Stimulated activated naive CD8-positive, alpha-beta T cell treated with anti-CD3 and anti-CD28 coated beads, Interleukin-15, amount 100 ng/mL, for 72 hours (primary cell): ENCODE measurements around the gene ALK.

ENCODE experiments used
- ATAC-seq: fragments of 150-1000 bp; cut with Tn5 transposase; 2 replicates; pipeline ENCODE4 v1.10.0; 2021; ENCODE audit warnings: mild to moderate bottlenecking, moderate library complexity
- DNase-seq, 2 donors: peaks; one replicate each; pipeline ENCODE4 v3.0.0; 2021 to 2022
- H3K27ac Mint-ChIP-seq, 2 donors: one replicate each; pipeline ENCODE4 v1.8.0; 2022; ENCODE audit warnings: mild to moderate bottlenecking in 2 of 2, mixed read lengths in 2 of 2, moderate library complexity in 2 of 2
- H3K27me3 Mint-ChIP-seq: one replicate; pipeline ENCODE4 v1.8.0; 2022; ENCODE audit warnings: mixed read lengths
- H3K4me1 Mint-ChIP-seq: one replicate; pipeline ENCODE4 v1.8.0; 2022; ENCODE audit warnings: mild to moderate bottlenecking, mixed read lengths
- H3K4me3 Mint-ChIP-seq, 2 donors: one replicate each; pipeline ENCODE4 v1.8.0; 2022; ENCODE audit warnings: mild to moderate bottlenecking in 2 of 2, mixed read lengths in 2 of 2, moderate library complexity in 1 of 2
- H3K9me3 Mint-ChIP-seq, 2 donors: one replicate each; pipeline ENCODE4 v1.8.0; 2022; ENCODE audit warnings: mixed read lengths in 2 of 2

ALK gene

GRCh38 chr2:29878898-29879297 lies 42.5 kb downstream of the ALK start:
- no peak for ATAC-seq
- Mint-ChIP-seq H3K9me3 (no peaks in the 10 kb centered on the region), H3K27ac (no peak overlapping the region), H3K27me3 (peaks cover 18% of the 10 kb centered on the region), H3K4me3 (no peak overlapping the region), H3K4me1 (no peaks in the 10 kb centered on the region)
- no peak for DNase-seq

GRCh38 chr2:29876374-29876773 lies 45.0 kb downstream of the ALK start:
- ATAC-seq (no peak), DNase-seq (no peak)
- Mint-ChIP-seq H3K4me3 (no peak overlapping the region), H3K4me1 (no peaks in the 10 kb centered on the region), H3K27ac (no peak overlapping the region), H3K27me3 (peaks cover 7% of the 10 kb centered on the region), H3K9me3 (no peaks in the 10 kb centered on the region)

- ATAC-seq, result no peak
- peaks cover 5% of the 10 kb centered on the region for H3K27me3 Mint-ChIP-seq
- no peaks in the 10 kb centered on the region for H3K9me3 Mint-ChIP-seq
- H3K27ac Mint-ChIP-seq, result no peak overlapping the region
- H3K4me3 Mint-ChIP-seq, result no peak overlapping the region
- H3K4me1 Mint-ChIP-seq, result no peaks in the 10 kb centered on the region
- DNase-seq, result no peak
Measured at GRCh38 chr2:29874745-29875144, 46.6 kb downstream of the ALK start.

- Mint-ChIP-seq H3K4me3 (no peak overlapping the region), H3K27ac (no peak overlapping the region), H3K9me3 (no peaks in the 10 kb centered on the region), H3K4me1 (no peaks in the 10 kb centered on the region), H3K27me3 (peaks cover 9% of the 10 kb centered on the region)
- ATAC-seq (no peak), DNase-seq (no peak)
Measured at GRCh38 chr2:29872870-29873269, 48.5 kb downstream of the ALK start.

DNA sequence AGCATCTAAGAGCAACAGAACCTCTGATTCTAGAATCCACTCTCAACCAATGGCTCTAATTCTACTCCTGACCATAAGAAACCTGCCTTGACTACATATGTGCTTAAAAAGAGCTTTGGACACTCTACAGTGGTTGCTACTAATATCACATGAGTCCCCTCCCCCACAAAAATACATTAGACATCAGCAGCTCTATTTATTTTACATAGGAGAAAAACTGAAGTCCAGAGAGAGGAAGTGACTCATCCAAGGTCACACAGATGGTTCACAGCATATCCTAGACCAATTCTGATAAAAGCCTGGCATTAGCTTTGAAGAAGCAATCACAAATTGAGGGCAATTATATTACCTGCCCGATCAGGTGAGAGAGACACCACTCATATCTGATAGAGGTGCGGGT lies 49.8 kb downstream of the ALK start:
- no peaks in the 10 kb centered on the region for H3K4me1 Mint-ChIP-seq
- H3K27ac Mint-ChIP-seq, result no peak overlapping the region
- no peak for ATAC-seq
- no peaks in the 10 kb centered on the region for H3K9me3 Mint-ChIP-seq
- peaks cover 15% of the 10 kb centered on the region for H3K27me3 Mint-ChIP-seq
- DNase-seq, result no peak
- no peak overlapping the region for H3K4me3 Mint-ChIP-seq

- Mint-ChIP-seq H3K27ac (no peak overlapping the region), H3K4me3 (no peak overlapping the region), H3K27me3 (peaks cover 25% of the 10 kb centered on the region), H3K9me3 (no peaks in the 10 kb centered on the region), H3K4me1 (no peaks in the 10 kb centered on the region)
- ATAC-seq, result no peak
- no peak for DNase-seq
Measured at GRCh38 chr2:29865512-29865911, 55.9 kb downstream of the ALK start.

DNA sequence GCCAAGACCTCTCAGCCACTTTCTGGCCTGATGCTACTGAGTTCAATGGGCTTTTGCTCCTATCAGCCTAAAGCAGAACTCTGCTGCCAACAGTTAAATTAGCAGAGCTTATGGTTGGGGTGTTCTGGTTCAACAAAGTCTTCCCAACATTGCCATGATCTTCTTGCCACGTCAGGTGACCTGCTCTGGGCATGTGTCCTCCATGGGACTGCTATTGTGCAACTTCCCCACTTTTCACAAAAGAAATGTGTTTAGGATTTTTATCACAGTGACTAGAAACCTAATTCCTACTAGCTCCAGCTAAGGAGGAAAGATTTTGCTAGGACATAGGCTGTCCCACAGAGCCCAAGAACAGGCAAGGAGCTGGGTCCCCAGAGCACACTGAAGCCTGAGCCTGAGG lies 56.4 kb downstream of the ALK start:
- H3K9me3 Mint-ChIP-seq, result no peaks in the 10 kb centered on the region
- DNase-seq, result no peak
- H3K4me3 Mint-ChIP-seq, result no peak overlapping the region
- H3K4me1 Mint-ChIP-seq, result no peaks in the 10 kb centered on the region
- ATAC-seq, result no peak
- peaks cover 30% of the 10 kb centered on the region for H3K27me3 Mint-ChIP-seq
- H3K27ac Mint-ChIP-seq, result no peak overlapping the region

DNA sequence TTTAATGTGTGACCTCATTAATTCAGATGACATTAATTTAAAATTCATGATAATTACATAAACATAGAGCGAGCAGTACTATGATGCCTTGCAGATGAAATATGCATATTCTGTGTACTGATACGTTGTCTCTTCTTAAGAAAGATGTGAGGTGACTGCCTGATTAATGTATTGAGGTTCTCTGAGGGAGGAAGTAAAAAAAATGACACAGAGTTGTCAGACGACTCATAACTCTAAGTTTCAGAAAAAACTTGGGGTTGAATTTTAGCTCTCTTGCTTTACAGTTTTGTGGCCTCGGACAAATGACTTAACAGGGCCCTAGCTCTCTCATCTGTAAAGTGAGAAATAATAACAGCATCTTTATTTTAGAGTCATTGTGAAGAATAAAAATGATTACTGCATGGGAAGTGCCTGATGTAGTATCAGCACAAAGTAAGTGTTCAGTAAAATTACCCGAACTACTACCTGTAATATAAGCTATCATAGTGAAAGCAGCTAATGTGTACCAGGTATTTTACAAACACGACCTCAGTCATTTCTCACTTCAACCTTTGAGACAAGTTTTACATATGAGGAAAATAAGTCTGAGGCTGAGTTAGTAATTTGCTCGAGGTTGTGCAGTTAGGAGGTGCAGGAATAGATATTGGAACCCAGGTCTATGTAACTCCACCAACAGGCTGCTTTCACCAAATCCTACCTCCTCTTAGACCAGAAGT lies 65.3 kb downstream of the ALK start:
- no peak for ATAC-seq
- no peak overlapping the region for H3K4me3 Mint-ChIP-seq
- no peaks in the 10 kb centered on the region for H3K4me1 Mint-ChIP-seq
- H3K27me3 Mint-ChIP-seq, result peaks cover 42% of the 10 kb centered on the region
- peaks cover 10 to 16% of the 10 kb centered on the region in 2 donors for H3K9me3 Mint-ChIP-seq
- DNase-seq, result no peak
- no peak overlapping the region for H3K27ac Mint-ChIP-seq

DNA sequence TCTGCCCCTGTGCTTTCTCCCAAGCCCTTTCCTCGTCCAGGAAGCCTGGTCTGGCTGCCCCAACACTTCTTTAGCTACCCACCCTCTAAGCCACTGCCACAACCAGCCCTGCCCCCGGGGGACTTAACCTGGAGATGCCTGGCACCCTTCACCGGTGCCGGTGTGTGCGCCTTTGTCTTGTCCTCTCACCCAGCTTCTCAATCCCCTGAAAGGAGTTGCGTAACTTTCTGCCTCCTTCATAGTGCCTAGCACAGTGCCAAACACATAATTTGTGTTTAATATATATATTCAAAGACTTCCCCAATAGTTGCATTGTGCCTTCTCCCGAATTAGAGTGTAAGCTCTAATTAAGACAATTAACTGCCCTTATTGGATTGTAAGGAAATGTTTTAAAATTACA lies 70.6 kb downstream of the ALK start:
- peaks cover 7 to 16% of the 10 kb centered on the region in 2 donors for H3K9me3 Mint-ChIP-seq
- H3K27me3 Mint-ChIP-seq, result peaks cover 5% of the 10 kb centered on the region
- no peaks in the 10 kb centered on the region for H3K4me1 Mint-ChIP-seq
- H3K4me3 Mint-ChIP-seq, result no peak overlapping the region
- ATAC-seq (no peak), DNase-seq (no peak)
- H3K27ac Mint-ChIP-seq, result no peak overlapping the region

DNA sequence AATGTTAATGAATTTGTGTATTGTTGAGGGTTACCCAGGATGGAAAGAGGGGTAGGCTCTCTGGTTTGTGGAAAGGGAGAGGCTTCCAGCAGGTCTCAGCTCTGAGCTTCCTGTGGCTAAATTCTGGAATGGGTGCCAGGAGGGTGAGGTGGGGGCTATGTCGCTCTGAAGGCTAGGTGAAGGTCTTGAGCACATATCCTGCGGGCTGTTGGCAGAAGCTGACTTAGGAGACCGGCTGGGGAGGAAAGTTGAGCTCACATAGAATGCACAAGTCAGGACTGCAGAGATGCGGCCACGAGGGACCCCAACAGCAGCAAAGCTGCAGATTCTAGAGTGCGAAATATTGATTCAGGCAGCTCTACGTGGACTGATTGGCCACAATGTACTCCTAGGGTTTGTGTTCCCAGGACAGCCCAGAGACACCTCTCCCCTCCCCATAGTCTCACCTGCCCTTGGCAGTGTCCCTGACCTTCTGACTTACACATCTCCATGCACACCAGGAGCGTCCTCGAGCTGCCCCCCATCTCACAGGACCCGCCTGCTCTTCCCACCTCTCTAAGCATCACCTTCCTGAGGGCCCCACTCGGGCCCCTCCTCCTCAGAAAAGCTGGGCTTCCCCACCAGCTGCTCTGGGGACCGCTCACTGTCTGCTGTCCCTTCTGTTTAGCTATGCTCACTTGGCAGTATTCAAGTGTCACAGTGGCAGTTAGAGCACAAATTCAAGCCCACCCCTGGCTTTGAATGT lies 72.6 kb downstream of the ALK start:
- ATAC-seq, result no peak
- H3K4me1 Mint-ChIP-seq, result no peaks in the 10 kb centered on the region

DNA sequence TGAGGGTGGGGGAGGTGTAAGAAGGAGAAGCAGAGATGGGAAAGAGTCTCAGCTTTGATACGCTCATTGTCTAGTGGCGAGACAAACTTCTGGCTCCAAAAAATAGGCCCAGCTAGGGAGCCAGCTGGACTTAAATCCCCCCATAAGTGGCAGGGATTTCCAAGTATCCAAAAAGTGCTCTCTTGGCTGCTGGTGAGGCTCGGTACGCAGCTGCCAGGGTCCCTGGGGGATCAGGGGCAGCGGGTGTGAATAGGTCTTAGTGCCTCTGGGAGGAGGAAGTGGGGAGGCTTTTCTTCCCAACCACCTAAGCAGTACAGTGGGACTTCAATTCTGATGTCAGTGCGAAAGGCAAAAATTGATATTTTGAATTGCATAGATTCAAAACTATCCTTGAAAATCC lies 73.5 kb downstream of the ALK start:
- ATAC-seq, result no peak
- H3K27ac Mint-ChIP-seq, result peak overlapping the region in 1 of 2 donors; percentile 3
- H3K27me3 Mint-ChIP-seq, result peaks cover 6% of the 10 kb centered on the region

More for the DNA sequence above, 72.6 kb downstream of the ALK start:
- H3K27ac Mint-ChIP-seq, result peak overlapping the region in 1 of 2 donors; percentile 15
- DNase-seq, result no peak
- H3K9me3 Mint-ChIP-seq, result peaks cover 7 to 15% of the 10 kb centered on the region in 2 donors
- H3K27me3 Mint-ChIP-seq, result peaks cover 5% of the 10 kb centered on the region
- no peak overlapping the region for H3K4me3 Mint-ChIP-seq

DNA sequence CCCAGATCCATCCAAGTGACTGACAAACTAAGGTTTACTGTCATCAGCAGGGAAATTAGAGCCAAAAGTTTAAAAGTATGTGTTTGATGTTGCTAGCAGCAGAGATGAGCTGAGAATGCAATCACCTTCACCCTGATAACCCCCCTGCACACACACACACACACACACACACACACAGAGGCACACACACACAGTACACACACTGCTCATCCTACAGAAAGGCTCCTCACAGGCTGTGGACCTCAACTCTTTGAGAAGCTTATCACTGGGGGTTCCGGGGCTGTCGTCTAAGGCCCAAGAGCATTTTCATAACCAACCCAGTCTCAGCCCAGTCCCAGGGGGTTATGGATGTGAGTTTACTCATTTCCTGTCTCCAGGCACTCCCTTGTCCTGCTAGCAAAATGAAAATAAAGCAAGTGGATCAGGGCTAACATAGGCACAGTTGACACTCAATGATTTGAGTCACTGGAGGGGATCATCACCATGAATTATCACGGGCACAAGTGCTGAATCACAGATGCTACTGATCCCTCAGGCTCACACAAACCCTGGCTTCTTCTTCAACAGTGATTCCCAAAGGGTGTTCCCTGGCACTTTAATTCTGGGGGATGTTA lies 76.6 kb downstream of the ALK start:
- Mint-ChIP-seq H3K27me3 (peaks cover 23% of the 10 kb centered on the region), H3K4me3 (no peak overlapping the region), H3K9me3 (no peaks in the 10 kb centered on the region), H3K27ac (no peak overlapping the region), H3K4me1 (no peaks in the 10 kb centered on the region)
- DNase-seq, result no peak
- no peak for ATAC-seq

More for the DNA sequence above, 73.5 kb downstream of the ALK start:
- peaks cover 0 to 7% of the 10 kb centered on the region in 2 donors for H3K9me3 Mint-ChIP-seq
- no peak for DNase-seq
- H3K4me3 Mint-ChIP-seq, result no peak overlapping the region
- H3K4me1 Mint-ChIP-seq, result no peaks in the 10 kb centered on the region

GRCh38 chr2:29841386-29842004 lies 79.9 kb downstream of the ALK start:
- no peaks in the 10 kb centered on the region for H3K4me1 Mint-ChIP-seq
- no peak overlapping the region for H3K27ac Mint-ChIP-seq
- ATAC-seq (no peak), DNase-seq (peak; percentile 23)
- H3K4me3 Mint-ChIP-seq, result no peak overlapping the region
- H3K9me3 Mint-ChIP-seq, result peaks cover 13% of the 10 kb centered on the region in 2 donors
- H3K27me3 Mint-ChIP-seq, result peaks cover 21% of the 10 kb centered on the region

- Mint-ChIP-seq H3K9me3 (peaks cover 13 to 20% of the 10 kb centered on the region in 2 donors), H3K27ac (no peak overlapping the region), H3K27me3 (peaks cover 21% of the 10 kb centered on the region), H3K4me1 (no peaks in the 10 kb centered on the region), H3K4me3 (no peak overlapping the region)
- ATAC-seq (no peak), DNase-seq (no peak)
Measured at GRCh38 chr2:29839306-29839705, 82.1 kb downstream of the ALK start.

- Mint-ChIP-seq H3K4me3 (no peak overlapping the region), H3K27me3 (peaks cover 27% of the 10 kb centered on the region), H3K9me3 (peaks cover 13 to 20% of the 10 kb centered on the region in 2 donors), H3K4me1 (no peaks in the 10 kb centered on the region), H3K27ac (no peak overlapping the region)
- no peak for DNase-seq
- no peak for ATAC-seq
Measured at GRCh38 chr2:29837925-29838324, 83.5 kb downstream of the ALK start.

DNA sequence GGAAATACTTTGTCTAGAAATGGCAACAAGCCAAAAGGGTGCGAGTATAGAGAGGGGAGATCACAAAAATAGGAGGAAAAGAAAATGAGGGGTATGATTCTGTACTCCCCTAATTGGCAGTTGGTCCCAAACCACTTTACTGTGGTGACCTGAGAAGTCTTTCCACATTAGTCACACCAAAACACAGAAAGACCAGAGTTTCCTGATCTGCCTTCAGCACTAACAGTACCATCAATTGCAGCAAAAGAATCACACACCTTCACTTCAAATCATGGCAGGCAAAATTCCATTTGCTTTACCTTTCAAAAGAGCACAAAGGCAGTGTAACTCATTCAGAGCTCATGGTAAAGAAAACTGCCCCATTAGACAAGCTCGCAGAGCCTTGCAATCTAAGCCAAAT lies 86.8 kb downstream of the ALK start:
- no peak overlapping the region for H3K27ac Mint-ChIP-seq

More for the DNA sequence above, 86.8 kb downstream of the ALK start:
- no peak overlapping the region for H3K4me3 Mint-ChIP-seq
- peaks cover 13 to 20% of the 10 kb centered on the region in 2 donors for H3K9me3 Mint-ChIP-seq
- no peak for ATAC-seq
- H3K4me1 Mint-ChIP-seq, result no peaks in the 10 kb centered on the region
- peaks cover 20% of the 10 kb centered on the region for H3K27me3 Mint-ChIP-seq
- no peak for DNase-seq
